GM23248 (cell line): Measurements from ENCODE around the gene TSTD2. TPM values are rescaled to one million over a fixed set of nuclear protein-coding genes. Genes with fewer than 3 reads are reported as not detected.
"Not testable (repeated sequence)": the region's sequence is repeated elsewhere in the genome, so short reads cannot be mapped to it uniquely, and the experiment has no call there.

Source experiments
- DNase-seq: peaks from one replicate; pipeline ENCODE4 v3.0.0-alpha.2; 2015
- H2AFZ ChIP-seq: fragments of 200-600 bp; sonication (generic); 2 replicates; pipeline ENCODE4 v1.6.1; 2016; ENCODE audit warnings: antibody characterized with exemption
- H3F3A ChIP-seq: fragments of 200-600 bp; sonication (generic); 2 replicates; pipeline ENCODE4 v1.6.1; 2016; ENCODE audit warnings: mild to moderate bottlenecking, antibody characterized with exemption, mixed run types; ENCODE audit not compliant: insufficient read depth
- H3K27ac ChIP-seq: fragments of 200-600 bp; sonication (generic); 2 replicates; pipeline ENCODE4 v1.5.1; 2016; ENCODE audit warnings: mild to moderate bottlenecking
- H3K27me3 ChIP-seq: fragments of 200-600 bp; sonication (generic); replicated peaks from 2 replicates; pipeline ENCODE4 v1.6.1; 2016; ENCODE audit warnings: mild to moderate bottlenecking; ENCODE audit not compliant: insufficient read depth
- H3K36me3 ChIP-seq: fragments of 200-600 bp; sonication (generic); 2 replicates; pipeline ENCODE4 v1.6.1; 2016; ENCODE audit warnings: low read depth, mild to moderate bottlenecking
- H3K4me1 ChIP-seq: fragments of 200-600 bp; sonication (generic); 2 replicates; pipeline ENCODE4 v1.6.1; 2016; ENCODE audit warnings: mild to moderate bottlenecking; ENCODE audit not compliant: insufficient read depth
- H3K4me2 ChIP-seq: fragments of 200-600 bp; sonication (generic); one replicate; pipeline ENCODE4 v1.6.1; 2016; ENCODE audit warnings: mild to moderate bottlenecking; ENCODE audit not compliant: unreplicated experiment
- H3K4me3 ChIP-seq: fragments of 200-600 bp; sonication (generic); 2 replicates; pipeline ENCODE4 v1.5.1; 2016; ENCODE audit warnings: mild to moderate bottlenecking
- H3K79me2 ChIP-seq: fragments of 200-600 bp; sonication (generic); 2 replicates; pipeline ENCODE4 v1.6.1; 2016; ENCODE audit warnings: mild to moderate bottlenecking; ENCODE audit not compliant: insufficient read depth
- H3K9ac ChIP-seq: fragments of 200-600 bp; sonication (generic); 2 replicates; pipeline ENCODE4 v1.6.1; 2016; ENCODE audit warnings: mild to moderate bottlenecking
- H3K9me2 ChIP-seq: fragments of 200-600 bp; sonication (generic); 2 replicates; pipeline ENCODE4 v1.6.1; 2016; ENCODE audit warnings: mixed run types, mild to moderate bottlenecking, moderate library complexity; ENCODE audit not compliant: insufficient read depth
- H3K9me3 ChIP-seq: fragments of 200-600 bp; sonication (generic); one replicate; pipeline ENCODE4 v1.6.1; 2017; ENCODE audit warnings: low read depth
- H4K20me1 ChIP-seq: fragments of 200-600 bp; sonication (generic); 2 replicates; pipeline ENCODE4 v1.6.0; 2016; ENCODE audit not compliant: insufficient read depth
- EZH2 ChIP-seq: fragments of 200-600 bp; sonication (generic); IDR thresholded peaks from 2 replicates; pipeline ENCODE4 v1.6.1; 2018; ENCODE audit warnings: antibody characterized with exemption, mild to moderate bottlenecking; ENCODE audit not compliant: insufficient read depth, poor library complexity, severe bottlenecking
- EZH2phosphoT487 ChIP-seq: fragments of 200-600 bp; sonication (generic); IDR thresholded peaks from 2 replicates; pipeline ENCODE4 v1.6.1; 2018; ENCODE audit warnings: antibody characterized with exemption, moderate library complexity, mild to moderate bottlenecking, low read depth; ENCODE audit not compliant: insufficient read depth
- WGBS, 2 experiments: methylation state at CpG; one replicate each; pipeline ENCODE4 v1.1.6; 2015 to 2017; ENCODE audit warnings: low lambda C conversion rate in 2 of 2, low coverage in 1 of 2; ENCODE audit errors: missing lambda C conversion rate in 2 of 2; 5-methylcytosine and 5-hydroxymethylcytosine counted together
- in situ Hi-C: fragments of 300-500 bp; cut with MboI; formaldehyde crosslinking; loops from 2 replicates; pipeline ENCODE4 v1.15.0; 2020
- polyA plus RNA-seq: library from polyadenylated mRNA; unstranded; fragments of >200 nt; fragmentation: Nextera tagmentation; extraction: Ambion mirVana; gene quantifications from 2 replicates; pipeline ENCODE4 v1.2.1, GENCODE V29; 2016
- total RNA-seq: library from RNA; depleted of rRNA; stranded (reverse); fragments of >200 nt; shearing (Covaris generic); gene quantifications from 2 replicates; pipeline ENCODE4 v1.2.3, GENCODE V29; 2014

Gene TSTD2
- total and polyA plus RNA-seq, 2 experiments from 2014 or later: 7.6 to 13.9 TPM

DNA sequence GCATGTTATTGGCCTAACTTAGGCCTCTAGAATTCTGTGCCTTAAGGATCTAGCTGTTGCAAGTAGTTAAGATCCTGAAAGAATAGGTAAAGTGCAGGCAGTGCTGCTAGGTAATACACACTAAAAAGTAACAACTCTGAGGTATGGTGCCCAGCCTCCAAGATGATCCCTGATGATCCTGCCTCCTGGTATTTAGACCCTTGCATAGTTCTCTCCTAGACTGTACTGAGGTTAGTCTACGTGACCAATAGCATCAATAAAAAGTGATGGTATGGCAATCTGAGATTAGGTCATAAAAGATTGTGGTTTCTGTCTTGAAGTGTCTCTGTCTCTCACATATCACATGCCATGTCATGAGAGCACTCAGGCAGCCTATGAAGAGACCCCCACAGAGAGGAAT, 9.2 kb downstream of the TSTD2 start:
- Histone ChIP-seq H3K9me3 (no peaks in the 10 kb centered on the region), H3K79me2 (peaks cover 26% of the 10 kb centered on the region), H3K4me2 (no peak overlapping the region), H3K4me1 (0 out of 2 replicates have a peak, but pooled peaks cover 5% of the 10 kb centered on the region), H3F3A (no peaks in the 10 kb centered on the region), H3K27ac (no peak overlapping the region), H3K36me3 (peaks cover 9% of the 10 kb centered on the region; the same call in 1 of the 2 replicates), H3K27me3 (no peaks in the 10 kb centered on the region), H2AFZ (no peak overlapping the region), H4K20me1 (no peaks in the 10 kb centered on the region), H3K4me3 (no peak overlapping the region), H3K9ac (no peak overlapping the region), H3K9me2 (no peaks in the 10 kb centered on the region)
- WGBS, 2 experiments: 91 to 100% methylated on average over 1 of the region's 1 CpG
- in situ Hi-C loops: loop anchor here (25.0 kb wide), 1 partner anchor 762 kb away; the partner anchor contains the start of gene ZNF782
- DNase-seq: no peak
- TF ChIP-seq EZH2phosphoT487 (no peak), EZH2 (no peak)

DNA sequence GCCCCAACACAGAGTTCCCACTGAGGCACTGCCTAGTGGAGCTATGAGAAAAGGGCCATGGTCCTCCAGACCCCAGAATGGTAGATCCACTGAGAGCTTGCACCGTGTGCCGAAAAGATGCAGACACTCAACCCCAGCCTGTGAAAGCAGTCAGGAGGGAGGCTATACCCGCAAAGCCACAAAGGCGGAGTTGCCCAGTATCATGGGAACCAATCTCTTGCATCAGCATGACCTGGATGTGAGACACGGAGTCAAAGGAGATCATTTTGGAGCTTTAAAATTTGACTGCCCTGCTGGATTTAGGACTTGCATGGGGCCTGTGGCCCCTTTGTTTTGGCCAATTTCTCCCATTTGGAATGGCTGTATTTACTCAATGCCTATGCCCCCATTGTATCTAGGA, 10.7 kb downstream of the TSTD2 start:
- WGBS, 2 experiments: 94 to 98% methylated on average over 5 of the region's 5 CpGs
- H3K27ac ChIP-seq, H2AFZ ChIP-seq, H3K4me3 ChIP-seq, H3K9me2 ChIP-seq, H3K36me3 ChIP-seq, H3K4me2 ChIP-seq, H3K4me1 ChIP-seq, H3K9me3 ChIP-seq, DNase-seq, H3F3A ChIP-seq, H3K27me3 ChIP-seq, H3K9ac ChIP-seq, H4K20me1 ChIP-seq: not testable (repeated sequence)
- peaks cover 11% of the 10 kb centered on the region for H3K79me2 ChIP-seq
- in situ Hi-C loops: loop anchor here (25.0 kb wide), 1 partner anchor 760 kb away; the partner anchor contains the start of gene ZNF782

DNA sequence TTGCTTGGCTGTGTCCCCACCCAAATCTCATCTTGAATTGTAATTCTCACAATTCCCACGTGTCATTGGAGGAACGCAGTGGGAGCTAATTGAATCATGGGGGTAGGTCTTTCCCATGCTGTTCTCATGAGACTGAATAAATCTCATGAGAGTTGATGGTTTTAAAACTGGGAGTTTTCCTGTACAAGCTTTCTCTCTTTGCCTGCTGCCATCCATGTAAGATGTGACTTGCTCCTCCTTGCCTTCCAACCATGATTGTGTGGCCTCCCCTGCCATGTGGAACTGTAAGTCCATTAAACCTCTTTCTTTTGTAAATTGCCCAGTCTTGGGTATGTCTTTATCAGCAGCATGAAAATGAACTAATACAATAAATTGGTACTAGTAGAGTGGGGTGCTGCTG, 13.1 kb downstream of the TSTD2 start:
- H3K4me1 ChIP-seq, H3K27ac ChIP-seq, H3K27me3 ChIP-seq, H4K20me1 ChIP-seq, H3K9me3 ChIP-seq, H2AFZ ChIP-seq, H3F3A ChIP-seq, H3K9ac ChIP-seq, H3K4me3 ChIP-seq, H3K9me2 ChIP-seq, H3K79me2 ChIP-seq, DNase-seq, H3K36me3 ChIP-seq, H3K4me2 ChIP-seq: not testable (repeated sequence)
- WGBS, 2 experiments: 93 to 94% methylated on average over 2 of the region's 2 CpGs
- in situ Hi-C loops: loop anchor here (25.0 kb wide), 1 partner anchor 758 kb away; the partner anchor contains the start of gene ZNF782

DNA sequence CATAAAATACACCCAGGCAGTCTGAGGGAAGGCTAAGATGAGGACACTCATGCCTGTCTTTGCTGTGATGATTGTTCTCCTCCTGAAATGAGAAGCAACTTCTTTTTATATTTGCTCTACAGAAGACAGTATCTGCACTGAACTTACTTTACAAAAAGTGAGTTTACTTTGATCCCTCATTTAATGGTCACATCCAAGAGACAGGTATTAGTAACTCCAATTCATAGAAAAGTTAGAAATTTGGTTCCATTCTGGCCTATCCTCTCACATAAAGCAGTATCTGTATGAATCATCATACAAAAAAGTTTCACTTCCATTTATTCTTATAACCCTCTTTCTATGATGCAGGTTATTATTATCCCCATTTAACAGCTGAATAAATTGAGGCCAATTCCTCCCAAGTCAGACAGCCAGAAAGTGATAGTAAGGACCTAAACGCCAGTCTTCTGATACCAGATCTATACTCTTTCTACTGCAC, 15.2 kb downstream of the TSTD2 start:
- no peaks in the 10 kb centered on the region for H4K20me1 ChIP-seq
- H3K36me3 ChIP-seq: no peaks in the 10 kb centered on the region
- H3K4me3 ChIP-seq: no peak overlapping the region
- DNase-seq: no peak
- H3K27me3 ChIP-seq: no peaks in the 10 kb centered on the region
- WGBS, 2 experiments: 91 to 100% methylated on average over 1 of the region's 1 CpG
- no peaks in the 10 kb centered on the region for H3K4me1 ChIP-seq
- H3K9me3 ChIP-seq: no peaks in the 10 kb centered on the region
- 0 out of 2 replicates have a peak, but pooled peaks cover 6% of the 10 kb centered on the region for H3F3A ChIP-seq
- no peak overlapping the region for H3K4me2 ChIP-seq
- TF ChIP-seq EZH2 (no peak), EZH2phosphoT487 (no peak)
- H3K27ac ChIP-seq: no peak overlapping the region
- no peaks in the 10 kb centered on the region for H3K79me2 ChIP-seq
- in situ Hi-C loops: loop anchor here (25.0 kb wide), 1 partner anchor 756 kb away; the partner anchor contains the start of gene ZNF782
- no peak overlapping the region for H3K9ac ChIP-seq
- no peak overlapping the region for H2AFZ ChIP-seq
- H3K9me2 ChIP-seq: no peaks in the 10 kb centered on the region

DNA sequence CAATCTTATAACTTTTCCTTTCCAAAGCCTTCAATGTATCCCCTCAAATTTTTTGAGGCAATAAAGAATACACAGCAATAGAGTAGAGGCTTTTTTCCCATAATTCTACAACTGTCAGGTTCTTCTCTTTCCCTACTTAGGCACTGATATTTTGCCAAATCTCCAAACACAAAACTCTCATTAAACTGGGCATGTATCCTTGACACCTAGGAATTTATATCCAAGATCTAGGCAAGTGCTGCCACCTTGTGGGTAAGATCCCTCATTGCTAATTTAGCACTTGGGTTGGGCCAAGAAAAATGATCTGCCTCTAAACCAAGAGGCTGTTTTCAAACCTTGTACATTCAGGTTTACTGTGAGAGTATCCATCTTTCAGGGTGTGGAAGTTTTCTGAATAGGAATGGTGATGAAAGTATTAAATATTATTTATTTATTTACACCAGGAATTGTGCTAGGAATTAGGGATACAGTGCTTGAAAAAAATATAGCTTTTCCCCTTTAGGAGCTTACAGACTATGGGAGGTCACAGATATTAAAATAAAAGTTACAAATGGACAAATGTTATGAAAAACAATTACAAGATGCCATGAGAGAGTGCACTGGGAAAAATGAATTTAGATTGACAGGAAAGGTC, 17.6 kb downstream of the TSTD2 start:
- Histone ChIP-seq H2AFZ (no peak overlapping the region), H3K9me2 (no peaks in the 10 kb centered on the region), H3K9ac (no peak overlapping the region), H3K79me2 (no peaks in the 10 kb centered on the region), H3K4me1 (no peaks in the 10 kb centered on the region), H3K4me2 (no peak overlapping the region), H3K27ac (no peak overlapping the region), H3K27me3 (no peaks in the 10 kb centered on the region), H4K20me1 (no peaks in the 10 kb centered on the region), H3K9me3 (no peaks in the 10 kb centered on the region), H3F3A (0 out of 2 replicates have a peak, but pooled peaks cover 6% of the 10 kb centered on the region), H3K4me3 (no peak overlapping the region), H3K36me3 (peaks cover 13% of the 10 kb centered on the region; the same call in 1 of the 2 replicates)
- TF ChIP-seq EZH2phosphoT487 (no peak), EZH2 (no peak)
- in situ Hi-C loops: loop anchor here (25.0 kb wide), 1 partner anchor 753 kb away; the partner anchor contains the start of gene ZNF782
- peak; percentile 70 for DNase-seq
